Pancreas (tissue), 10 donors: ENCODE data around the gene ZGPAT. TPM values are rescaled to one million over a fixed set of nuclear protein-coding genes. Genes with fewer than 3 reads are reported as not detected.
A peak's percentile ranks its signal among the peaks of the same experiment; 100 is the strongest.

Experiments used
- ATAC-seq, 4 donors: fragments of 200-7000 bp; cut with Tn5 transposase; one replicate each; pipeline versions ENCODE4 v1.8.0 to v1.9.1; 2020; ENCODE audit warnings: mild to moderate bottlenecking in 4 of 4, moderate library complexity in 4 of 4
- DNase-seq, 6 donors: peaks; one replicate each; pipeline ENCODE4 v3.0.0-alpha.2; 2020
- FAIRE-seq: peaks from 2 replicates; lab custom pipeline; 2012; peaks lifted over from hg19 to GRCh38; lab: Jason Lieb, UNC
- H3K27ac ChIP-seq, 4 donors: fragments of 200-600 bp; sonication (generic); 1 replicate in 3 of 4; 2 replicates in 1 of 4; pipeline versions ENCODE4 v1.5.0 to v1.8.0; 2020
- H3K27me3 ChIP-seq, 4 donors: fragments of 200-600 bp; one replicate each; pipeline ENCODE4 v1.8.0; 2021
- H3K36me3 ChIP-seq, 3 donors: fragments of 200-600 bp; sonication (generic) in 1 of 3; one replicate each; pipeline versions ENCODE4 v1.5.0 to v1.8.0; 2020 to 2021
- H3K4me1 ChIP-seq, 3 donors: fragments of 200-600 bp; one replicate each; pipeline ENCODE4 v1.8.0; 2021
- H3K4me3 ChIP-seq, 4 donors: fragments of 200-600 bp; sonication (generic) in 2 of 4; one replicate each; pipeline versions ENCODE4 v1.5.0 to v1.8.0; 2020 to 2021
- H3K9me3 ChIP-seq, 4 donors: fragments of 200-600 bp; one replicate each; pipeline ENCODE4 v1.8.0; 2021
- WGBS, 2 donors: extraction: QIAGEN DNeasy Blood & Tissue Kit; methylation state at CpG; one replicate each; pipeline ENCODE4 v1.1.7; 2013; 5-methylcytosine and 5-hydroxymethylcytosine counted together
- intact Hi-C, 3 donors: fragments of 100-400 bp; cut with DNase I; formaldehyde crosslinking; loops; one replicate each; pipeline versions ENCODE4 v1.11.1 to v1.14.2; 2022
- polyA plus RNA-seq, 2 donors: library from polyadenylated mRNA; stranded (reverse); fragments of 200-250 nt; gene quantifications; one replicate each; pipeline ENCODE4 v1.2.3, GENCODE V29; 2013
- total RNA-seq, 6 donors: library from RNA; stranded (reverse); fragmentation: NEBNext Ultra II Directional in 4 of 6; extraction: Animal tissue kit (Norgen Biotek cat#: 25700) in 4 of 6; gene quantifications; one replicate each; pipeline versions ENCODE4 v1.2.1 to v1.2.4, GENCODE V29; 2021 to 2023
- TF ChIP-seq, protein P1 (sequence below), 4 donors: fragments of 200-600 bp; sonication (generic) in 3 of 4; IDR thresholded peaks; one replicate each; pipeline versions ENCODE4 v1.5.0 to v1.8.0; 2021; ENCODE audit warnings: antibody characterized with exemption in 4 of 4
- donor health status: healthy with polysubstance abuse.
- donor health status: DM: no; HTN: no; CAD: no; lungs with moderate emphysema.
- donor health status: DM: no; HTN: no; CAD: no.
- donor health status: control.
- donor health status: control.
- donor health status: Bipolar disorder and iron deficiency.
- donor health status: DM: yes; HTN: yes; CAD: no.
- donor health status: DM: no; HTN: no; CAD: no.
- donor health status: DM: no; HTN: no; CAD: no.
- donor health status: DM: yes; HTN: yes; CAD: no.

The ZGPAT gene
- total and polyA plus RNA-seq, 8 donors = 9.3 to 61.6 (median 12.3) TPM

DNA sequence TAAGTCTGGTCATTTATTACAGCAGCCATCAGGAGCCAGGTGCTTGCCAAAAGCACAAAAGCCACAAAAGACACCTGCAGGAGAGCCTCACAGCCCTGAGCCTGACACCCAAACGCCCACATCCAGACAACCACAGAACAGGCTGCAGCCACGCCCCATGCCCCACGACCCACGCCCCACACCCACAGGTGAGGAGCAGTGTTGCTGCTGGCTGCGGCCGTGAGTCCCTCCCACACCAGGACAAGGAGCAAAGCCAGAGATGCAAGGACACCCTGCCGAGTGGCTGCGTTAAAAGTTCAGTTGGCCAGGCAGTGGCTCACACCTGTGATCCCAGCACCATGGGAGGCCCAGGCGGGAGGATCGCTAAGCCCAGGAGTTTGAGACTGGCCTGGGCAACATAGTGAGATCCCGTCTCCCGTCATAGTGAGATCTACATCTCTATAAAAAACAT, 74.7 kb downstream of the ZGPAT start:
- Histone ChIP-seq H3K4me3 (no peak overlapping the region), H3K36me3 (no peaks in the 10 kb centered on the region), H3K9me3 (no peaks in the 10 kb centered on the region), H3K27me3 (no peaks in the 10 kb centered on the region), H3K27ac (no peak overlapping the region), H3K4me1 (no peaks in the 10 kb centered on the region)
- 80 to 88% methylated on average over 12 of the region's 12 CpGs for WGBS, 2 donors
- TF ChIP-seq, protein P1, sequence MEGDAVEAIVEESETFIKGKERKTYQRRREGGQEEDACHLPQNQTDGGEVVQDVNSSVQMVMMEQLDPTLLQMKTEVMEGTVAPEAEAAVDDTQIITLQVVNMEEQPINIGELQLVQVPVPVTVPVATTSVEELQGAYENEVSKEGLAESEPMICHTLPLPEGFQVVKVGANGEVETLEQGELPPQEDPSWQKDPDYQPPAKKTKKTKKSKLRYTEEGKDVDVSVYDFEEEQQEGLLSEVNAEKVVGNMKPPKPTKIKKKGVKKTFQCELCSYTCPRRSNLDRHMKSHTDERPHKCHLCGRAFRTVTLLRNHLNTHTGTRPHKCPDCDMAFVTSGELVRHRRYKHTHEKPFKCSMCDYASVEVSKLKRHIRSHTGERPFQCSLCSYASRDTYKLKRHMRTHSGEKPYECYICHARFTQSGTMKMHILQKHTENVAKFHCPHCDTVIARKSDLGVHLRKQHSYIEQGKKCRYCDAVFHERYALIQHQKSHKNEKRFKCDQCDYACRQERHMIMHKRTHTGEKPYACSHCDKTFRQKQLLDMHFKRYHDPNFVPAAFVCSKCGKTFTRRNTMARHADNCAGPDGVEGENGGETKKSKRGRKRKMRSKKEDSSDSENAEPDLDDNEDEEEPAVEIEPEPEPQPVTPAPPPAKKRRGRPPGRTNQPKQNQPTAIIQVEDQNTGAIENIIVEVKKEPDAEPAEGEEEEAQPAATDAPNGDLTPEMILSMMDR (IDR thresholded peaks at IDR 0.05) = no peak
- ATAC-seq = no peak
- intact Hi-C loops = loop anchor here in 1 of 3 donors (5.0 kb wide), 1 partner anchor 190 kb away; no protein-coding TSS in a partner anchor
- DNase-seq = no peak
- no peak for FAIRE-seq

DNA sequence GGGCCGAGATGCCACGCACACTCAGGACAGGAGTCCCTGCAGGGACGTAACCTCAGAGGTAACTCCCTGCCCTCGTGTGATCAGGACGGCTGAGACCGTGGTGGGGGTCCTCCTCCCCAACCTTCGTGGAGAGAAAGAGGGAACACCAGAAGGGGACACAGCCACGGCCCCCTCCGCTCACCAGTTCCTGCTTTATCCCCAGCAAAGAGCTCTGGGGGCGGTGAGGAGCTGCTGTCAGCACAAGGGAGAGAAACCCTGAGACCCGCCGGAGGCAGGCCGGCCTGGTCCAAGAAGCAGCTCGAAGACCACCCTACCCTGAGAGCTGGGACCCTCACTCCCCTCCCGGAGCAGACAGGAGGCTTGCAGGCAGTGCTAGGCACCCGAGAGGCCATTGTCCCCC, 76.1 kb downstream of the ZGPAT start:
- Histone ChIP-seq H3K27me3 (no peaks in the 10 kb centered on the region), H3K9me3 (no peaks in the 10 kb centered on the region), H3K4me3 (no peak overlapping the region), H3K4me1 (no peaks in the 10 kb centered on the region), H3K36me3 (no peaks in the 10 kb centered on the region), H3K27ac (no peak overlapping the region)
- ATAC-seq = no peak
- TF ChIP-seq, protein P1 (IDR thresholded peaks at IDR 0.05) = no peak
- FAIRE-seq = no peak
- DNase-seq = no peak
- intact Hi-C loops = loop anchor here in 1 of 3 donors (5.0 kb wide), 1 partner anchor 188 kb away; no protein-coding TSS in a partner anchor
- 78 to 83% methylated on average over 16 of the region's 16 CpGs for WGBS, 2 donors

DNA sequence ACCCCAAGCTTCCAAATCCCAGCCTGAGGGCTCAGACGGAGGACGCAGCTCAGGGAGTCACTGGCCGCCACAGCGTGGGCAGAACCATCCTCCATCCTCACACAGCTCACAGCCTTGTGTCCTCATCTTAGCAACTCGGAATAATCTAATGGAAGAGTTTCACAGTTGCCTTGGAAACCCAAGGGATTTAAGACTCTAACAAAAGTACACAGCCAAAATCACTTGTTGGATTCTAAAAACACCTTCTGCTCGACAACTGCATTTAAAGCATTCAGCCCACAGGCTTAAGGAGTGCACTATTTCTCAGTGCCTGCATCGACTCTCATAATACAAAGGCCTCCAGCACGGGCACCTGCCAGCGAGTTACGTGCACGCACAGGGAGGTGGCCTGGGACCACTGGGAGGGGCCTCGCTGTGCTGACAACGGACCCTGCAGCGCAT, 77.9 kb downstream of the ZGPAT start:
- H3K36me3 ChIP-seq = peaks cover 0 to 7% (median 0%) of the 10 kb centered on the region in 3 donors
- intact Hi-C loops = no loop called here
- no peaks in the 10 kb centered on the region for H3K27me3 ChIP-seq
- DNase-seq = no peak
- no peaks in the 10 kb centered on the region for H3K4me1 ChIP-seq
- H3K9me3 ChIP-seq = no peaks in the 10 kb centered on the region
- WGBS, 2 donors = 58 to 61% methylated on average over 14 of the region's 14 CpGs
- FAIRE-seq = no peak
- no peak overlapping the region for H3K4me3 ChIP-seq
- peak in 1 of 4 donors; percentile 8 for ATAC-seq
- TF ChIP-seq, protein P1 (IDR thresholded peaks at IDR 0.05) = no peak
- no peak overlapping the region for H3K27ac ChIP-seq

Other genes with a start within 250 kb of the ZGPAT start
- gene KCNQ2, start 235.4 kb upstream of the ZGPAT start, total RNA-seq = 1 to 10 TPM in 4 of 6 donors, under 1 TPM in 2; 0.54 to 2.1 (median 1.4) TPM
- 10 to 100 TPM in 1 of 2 donors, 1 to 10 TPM in 1; 5.8 to 12.5 TPM for gene KCNQ2, start 235.4 kb upstream of the ZGPAT start, polyA plus RNA-seq
- gene EEF1A2, start 209.0 kb upstream of the ZGPAT start, total RNA-seq = 10 to 100 TPM in 4 of 6 donors, 1 to 10 TPM in 2; 5.0 to 22.9 (median 15.4) TPM
- 10 to 100 TPM; 28.2 to 86.9 TPM for gene EEF1A2, start 209.0 kb upstream of the ZGPAT start, polyA plus RNA-seq
- 100 to 1,000 TPM in 4 of 6 donors, 10 to 100 TPM in 2; 77.7 to 194 (median 134) TPM for gene PPDPF, start 187.3 kb upstream of the ZGPAT start, total RNA-seq
- 100 to 1,000 TPM; 205 to 224 TPM for gene PPDPF, start 187.3 kb upstream of the ZGPAT start, polyA plus RNA-seq
- gene PTK6, start 170.7 kb upstream of the ZGPAT start, total RNA-seq = 1 to 10 TPM in 3 of 6 donors, under 1 TPM in 3; 0.61 to 4.5 (median 1.2) TPM
- 1 to 10 TPM in 1 of 2 donors, under 1 TPM in 1; 0.91 to 2.6 TPM for gene PTK6, start 170.7 kb upstream of the ZGPAT start, polyA plus RNA-seq
- gene SRMS, start 160.3 kb upstream of the ZGPAT start, total RNA-seq = not detected
- gene SRMS, start 160.3 kb upstream of the ZGPAT start, polyA plus RNA-seq = not detected
- gene FNDC11, start 153.9 kb upstream of the ZGPAT start, total RNA-seq = under 1 TPM in 4 of 6 donors, not detected in 2; 0.06 to 0.25 (median 0.09) TPM
- under 1 TPM; 0.27 to 0.35 TPM for gene FNDC11, start 153.9 kb upstream of the ZGPAT start, polyA plus RNA-seq
- 10 to 100 TPM; 10.1 to 23.4 (median 13.0) TPM for gene HELZ2, start 133.8 kb upstream of the ZGPAT start, total RNA-seq
- gene HELZ2, start 133.8 kb upstream of the ZGPAT start, polyA plus RNA-seq = 10 to 100 TPM in 1 of 2 donors, 1 to 10 TPM in 1; 6.5 to 14.8 TPM
- 1 to 10 TPM; 4.1 to 8.2 (median 5.2) TPM for gene GMEB2, start 80.9 kb upstream of the ZGPAT start, total RNA-seq
- gene GMEB2, start 80.9 kb upstream of the ZGPAT start, polyA plus RNA-seq = 10 to 100 TPM in 1 of 2 donors, 1 to 10 TPM in 1; 8.8 to 10.4 TPM
- gene STMN3, start 54.6 kb upstream of the ZGPAT start, total RNA-seq = 10 to 100 TPM in 2 of 6 donors, 1 to 10 TPM in 4; 4.4 to 13.1 (median 7.9) TPM
- gene STMN3, start 54.6 kb upstream of the ZGPAT start, polyA plus RNA-seq = 10 to 100 TPM; 17.4 to 37.8 TPM
- 10 to 100 TPM; 10.5 to 19.2 (median 13.9) TPM for gene RTEL1, start 49.7 kb upstream of the ZGPAT start, total RNA-seq
- gene RTEL1, start 49.7 kb upstream of the ZGPAT start, polyA plus RNA-seq = 10 to 100 TPM; 28.4 to 36.6 TPM
- 1 to 10 TPM in 4 of 6 donors, under 1 TPM in 2; 0.31 to 2.7 (median 1.7) TPM for gene TNFRSF6B, start 11.4 kb upstream of the ZGPAT start, total RNA-seq
- gene TNFRSF6B, start 11.4 kb upstream of the ZGPAT start, polyA plus RNA-seq = 10 to 100 TPM; 14.0 to 31.0 TPM
- gene ARFRP1, start 63 bp upstream of the ZGPAT start, total RNA-seq = 10 to 100 TPM; 13.9 to 27.0 (median 18.9) TPM
- gene ARFRP1, start 63 bp upstream of the ZGPAT start, polyA plus RNA-seq = 10 to 100 TPM; 45.1 to 47.7 TPM
- gene LIME1, start 28.6 kb downstream of the ZGPAT start, total RNA-seq = 1 to 10 TPM; 2.6 to 6.0 (median 3.1) TPM
- 10 to 100 TPM; 44.6 to 46.6 TPM for gene LIME1, start 28.6 kb downstream of the ZGPAT start, polyA plus RNA-seq
- 10 to 100 TPM; 25.8 to 44.2 (median 30.6) TPM for gene SLC2A4RG, start 31.7 kb downstream of the ZGPAT start, total RNA-seq
- 10 to 100 TPM; 63.2 to 67.1 TPM for gene SLC2A4RG, start 31.7 kb downstream of the ZGPAT start, polyA plus RNA-seq
- 1 to 10 TPM; 2.2 to 7.4 (median 3.0) TPM for gene ZBTB46, start 123.2 kb downstream of the ZGPAT start, total RNA-seq
- gene ZBTB46, start 123.2 kb downstream of the ZGPAT start, polyA plus RNA-seq = 1 to 10 TPM; 2.8 to 3.6 TPM
- gene ABHD16B, start 153.5 kb downstream of the ZGPAT start, total RNA-seq = not detected
- gene ABHD16B, start 153.5 kb downstream of the ZGPAT start, polyA plus RNA-seq = under 1 TPM; 0.12 to 0.53 TPM
- gene TPD52L2, start 157.2 kb downstream of the ZGPAT start, total RNA-seq = 10 to 100 TPM; 16.3 to 35.0 (median 22.3) TPM
- 10 to 100 TPM; 33.8 to 47.3 TPM for gene TPD52L2, start 157.2 kb downstream of the ZGPAT start, polyA plus RNA-seq
- gene DNAJC5, start 187.1 kb downstream of the ZGPAT start, total RNA-seq = 10 to 100 TPM; 25.0 to 31.5 (median 29.2) TPM
- 10 to 100 TPM; 20.1 to 23.3 TPM for gene DNAJC5, start 187.1 kb downstream of the ZGPAT start, polyA plus RNA-seq
- gene UCKL1, start 248.4 kb downstream of the ZGPAT start, total RNA-seq = 10 to 100 TPM; 13.9 to 23.1 (median 17.2) TPM
- 10 to 100 TPM; 67.8 to 84.7 TPM for gene UCKL1, start 248.4 kb downstream of the ZGPAT start, polyA plus RNA-seq